CD8-positive, alpha-beta memory T cell (primary cell): ENCODE results near the gene DAGLA. TPM values are rescaled to one million over a fixed set of nuclear protein-coding genes. Genes with fewer than 3 reads are reported as not detected.

Experiments
- CTCF ChIA-PET: fragments of 350-600 bp; sonication (Branson Sonifier 250); formaldehyde crosslinking; loops from one replicate; lab custom pipeline; 2021; ENCODE audit warnings: antibody characterized with exemption; lab: Charles Lee
- POLR2A ChIA-PET: fragments of 350-600 bp; sonication (Branson Sonifier 250); formaldehyde crosslinking; loops from one replicate; lab custom pipeline; 2021; ENCODE audit warnings: antibody characterized with exemption; lab: Charles Lee
- DNase-seq, 5 donors: peaks; one replicate each; pipeline versions ENCODE4 v3.0.0 to v3.0.0-alpha.2; 2020 to 2022; ENCODE audit warnings: mixed read lengths in 1 of 5
- H3K27ac ChIP-seq: one replicate; pipeline ENCODE4 v1.7.0; 2013; ENCODE audit warnings: low read depth, mild to moderate bottlenecking, low read length, moderate library complexity
- H3K27me3 ChIP-seq: 2 replicates; pipeline ENCODE4 v1.7.0; 2013; ENCODE audit warnings: low read length, mild to moderate bottlenecking; ENCODE audit not compliant: insufficient read depth, poor library complexity, severe bottlenecking
- H3K36me3 ChIP-seq: 2 replicates; pipeline ENCODE4 v1.7.0; 2013; ENCODE audit warnings: mild to moderate bottlenecking, low read length, moderate library complexity; ENCODE audit not compliant: insufficient read depth
- H3K4me1 ChIP-seq: 2 replicates; pipeline ENCODE4 v1.7.0; 2013; ENCODE audit warnings: mild to moderate bottlenecking, low read length, moderate library complexity; ENCODE audit not compliant: insufficient read depth
- H3K4me3 ChIP-seq: 2 replicates; pipeline ENCODE4 v1.7.0; 2013; ENCODE audit warnings: mild to moderate bottlenecking, low read length
- H3K9me3 ChIP-seq: 2 replicates; pipeline ENCODE4 v1.7.0; 2013; ENCODE audit warnings: mild to moderate bottlenecking, low read length
- H3K27ac Mint-ChIP-seq, 8 donors: one replicate each; pipeline ENCODE4 v1.8.0; 2020 to 2021; ENCODE audit warnings: mixed read lengths in 8 of 8, mild to moderate bottlenecking in 6 of 8, inconsistent platforms in 3 of 8, moderate library complexity in 3 of 8
- H3K27me3 Mint-ChIP-seq, 2 donors: one replicate each; pipeline ENCODE4 v1.8.0; 2020 to 2021; ENCODE audit warnings: mixed read lengths in 2 of 2, mild to moderate bottlenecking in 1 of 2, moderate library complexity in 1 of 2
- H3K36me3 Mint-ChIP-seq, 3 donors: one replicate each; pipeline ENCODE4 v1.8.0; 2020 to 2021; ENCODE audit warnings: mixed read lengths in 3 of 3, inconsistent platforms in 1 of 3, mild to moderate bottlenecking in 1 of 3
- H3K4me1 Mint-ChIP-seq, 3 donors: one replicate each; pipeline ENCODE4 v1.8.0; 2020 to 2021; ENCODE audit warnings: mixed read lengths in 3 of 3, inconsistent platforms in 1 of 3, mild to moderate bottlenecking in 1 of 3
- H3K4me3 Mint-ChIP-seq, 7 donors: one replicate each; pipeline ENCODE4 v1.8.0; 2020 to 2021; ENCODE audit warnings: mixed read lengths in 7 of 7, mild to moderate bottlenecking in 6 of 7, moderate library complexity in 4 of 7, inconsistent platforms in 2 of 7
- H3K9me3 Mint-ChIP-seq, 5 donors: one replicate each; pipeline ENCODE4 v1.8.0; 2020 to 2022; ENCODE audit warnings: mixed read lengths in 5 of 5, mild to moderate bottlenecking in 3 of 5, moderate library complexity in 2 of 5, inconsistent platforms in 1 of 5
- polyA plus RNA-seq: library from polyadenylated mRNA; unstranded; fragments of 300-500 nt; fragmentation: Illumina TruSeq; gene quantifications from one replicate; pipeline ENCODE4 v1.2.3, GENCODE V29; 2021
- total RNA-seq, 2 experiments: library from RNA; stranded (reverse); gene quantifications; one replicate each; pipeline ENCODE4 v1.2.3, GENCODE V29; 2021

DAGLA gene
- total and polyA plus RNA-seq, 3 experiments from 2014 or later: 0.11 to 0.20 TPM; not detected in 1

DNA sequence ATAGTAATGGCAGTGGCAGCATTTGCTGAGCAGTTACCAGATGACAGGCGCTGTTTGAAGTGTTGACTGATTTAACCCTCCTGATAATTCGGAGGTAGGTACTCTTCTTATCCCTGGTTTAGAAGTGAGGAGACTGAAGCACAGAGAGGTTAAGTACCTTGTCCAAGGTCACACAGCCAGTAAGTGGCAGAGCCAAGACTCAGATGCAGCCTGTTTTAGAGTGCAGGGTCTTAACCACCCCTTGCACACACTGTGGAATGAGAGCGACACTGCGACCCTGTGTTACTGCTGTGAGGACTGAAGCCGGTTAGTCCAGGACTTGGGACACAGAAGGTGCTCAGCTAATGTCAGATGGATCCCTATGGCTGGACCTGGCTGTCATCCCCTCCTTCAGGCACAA is 34.7 kb downstream of the DAGLA start:
- Mint-ChIP-seq H3K4me1 (no peaks in the 10 kb centered on the region), H3K36me3 (no peaks in the 10 kb centered on the region), H3K4me3 (no peak overlapping the region), H3K27ac (no peak overlapping the region), H3K27me3 (peaks cover 6 to 8% of the 10 kb centered on the region in 2 donors), H3K9me3 (no peaks in the 10 kb centered on the region)
- Histone ChIP-seq H3K9me3 (no peaks in the 10 kb centered on the region), H3K36me3 (no peaks in the 10 kb centered on the region), H3K27me3 (no peaks in the 10 kb centered on the region), H3K4me3 (no peak overlapping the region), H3K4me1 (no peaks in the 10 kb centered on the region), H3K27ac (no peak overlapping the region)
- DNase-seq: no peak
- CTCF ChIA-PET: no interaction called here
- POLR2A ChIA-PET: no interaction called here

DNA sequence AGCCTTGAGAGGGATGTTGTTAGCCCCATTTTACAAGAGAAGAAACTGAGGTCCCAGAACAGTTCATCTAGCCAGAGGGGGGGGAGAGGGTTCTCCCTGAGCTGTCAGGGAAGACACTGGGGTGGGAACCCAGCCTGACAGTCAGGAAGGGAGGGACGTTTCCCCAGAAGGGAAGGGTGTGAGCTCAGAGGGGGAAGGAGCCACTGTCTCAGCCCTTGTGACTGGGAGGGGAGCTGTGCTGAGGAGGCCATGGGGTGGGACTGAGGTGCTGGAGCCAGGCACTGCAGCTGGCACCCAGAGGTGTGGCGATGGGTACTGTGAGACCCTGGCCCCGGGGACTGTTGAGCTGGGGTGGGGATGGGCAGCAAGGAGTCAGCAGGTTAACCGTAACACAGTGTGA is 35.7 kb downstream of the DAGLA start:
- no peaks in the 10 kb centered on the region for H3K9me3 Mint-ChIP-seq
- H3K4me1 ChIP-seq: no peaks in the 10 kb centered on the region
- no peaks in the 10 kb centered on the region for H3K4me1 Mint-ChIP-seq
- DNase-seq: no peak
- CTCF ChIA-PET: interaction anchor here (1.4 kb wide), 1 partner anchor 17 kb away, joined by 4 read pairs; no protein-coding TSS in a partner anchor
- H3K9me3 ChIP-seq: no peaks in the 10 kb centered on the region
- H3K36me3 ChIP-seq: no peaks in the 10 kb centered on the region
- no peaks in the 10 kb centered on the region for H3K27me3 ChIP-seq
- no peak overlapping the region for H3K4me3 Mint-ChIP-seq
- no peak overlapping the region for H3K27ac ChIP-seq
- H3K4me3 ChIP-seq: no peak overlapping the region
- H3K27me3 Mint-ChIP-seq: peaks cover 6 to 8% of the 10 kb centered on the region in 2 donors
- H3K36me3 Mint-ChIP-seq: no peaks in the 10 kb centered on the region
- POLR2A ChIA-PET: no interaction called here
- H3K27ac Mint-ChIP-seq: no peak overlapping the region

DNA sequence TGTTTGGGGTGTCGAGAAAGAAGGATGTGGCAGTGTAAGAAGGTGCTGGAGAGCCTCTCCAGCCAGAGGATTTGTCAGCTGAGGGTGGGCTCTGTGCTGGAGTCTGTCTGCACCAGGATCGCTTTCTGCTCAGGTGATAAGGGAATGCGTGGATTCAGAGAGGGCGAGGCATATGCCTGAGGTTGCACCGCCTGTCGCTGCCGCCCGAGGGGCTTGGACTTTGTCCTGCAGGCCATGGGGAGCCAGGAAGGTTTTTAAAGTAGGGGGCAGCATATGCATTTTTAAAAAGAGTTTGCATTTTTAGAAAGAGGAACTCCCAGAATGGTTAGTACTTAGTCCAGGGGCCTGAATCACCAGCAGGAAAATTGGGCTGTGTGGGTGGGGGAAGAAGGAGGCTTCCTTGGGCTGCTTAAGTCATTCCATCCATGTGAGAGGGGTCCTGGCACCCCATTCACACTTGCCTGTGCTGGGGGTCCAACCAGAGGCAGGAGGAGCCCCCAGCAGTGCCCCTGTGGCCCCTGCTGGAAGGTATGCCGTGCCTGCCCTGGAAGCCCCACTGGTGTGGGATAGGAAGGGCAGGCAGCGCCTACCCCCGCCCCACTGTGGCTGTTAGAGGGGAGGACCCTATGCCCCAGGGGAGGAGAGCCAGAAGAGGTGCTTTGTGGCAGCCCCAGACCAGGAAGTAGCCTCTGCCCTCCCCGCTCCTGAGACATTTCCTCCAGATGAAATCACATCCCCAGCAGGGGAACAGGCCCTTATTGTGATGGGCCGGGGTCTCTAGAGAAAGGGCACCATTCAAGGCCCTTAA is 36.5 kb downstream of the DAGLA start:
- peaks cover 5 to 8% of the 10 kb centered on the region in 2 donors for H3K27me3 Mint-ChIP-seq
- no peaks in the 10 kb centered on the region for H3K4me1 ChIP-seq
- no peak for DNase-seq
- H3K4me3 ChIP-seq: no peak overlapping the region
- no peaks in the 10 kb centered on the region for H3K9me3 Mint-ChIP-seq
- no peaks in the 10 kb centered on the region for H3K36me3 Mint-ChIP-seq
- POLR2A ChIA-PET: no interaction called here
- H3K4me3 Mint-ChIP-seq: no peak overlapping the region
- H3K36me3 ChIP-seq: no peaks in the 10 kb centered on the region
- no peaks in the 10 kb centered on the region for H3K9me3 ChIP-seq
- H3K4me1 Mint-ChIP-seq: no peaks in the 10 kb centered on the region
- CTCF ChIA-PET: interaction anchor here (1.4 kb wide), 1 partner anchor 17 kb away, joined by 4 read pairs; no protein-coding TSS in a partner anchor
- H3K27ac ChIP-seq: no peak overlapping the region
- no peaks in the 10 kb centered on the region for H3K27me3 ChIP-seq
- peak overlapping the region in 2 of 8 donors; percentile 3 to 50 for H3K27ac Mint-ChIP-seq

DNA sequence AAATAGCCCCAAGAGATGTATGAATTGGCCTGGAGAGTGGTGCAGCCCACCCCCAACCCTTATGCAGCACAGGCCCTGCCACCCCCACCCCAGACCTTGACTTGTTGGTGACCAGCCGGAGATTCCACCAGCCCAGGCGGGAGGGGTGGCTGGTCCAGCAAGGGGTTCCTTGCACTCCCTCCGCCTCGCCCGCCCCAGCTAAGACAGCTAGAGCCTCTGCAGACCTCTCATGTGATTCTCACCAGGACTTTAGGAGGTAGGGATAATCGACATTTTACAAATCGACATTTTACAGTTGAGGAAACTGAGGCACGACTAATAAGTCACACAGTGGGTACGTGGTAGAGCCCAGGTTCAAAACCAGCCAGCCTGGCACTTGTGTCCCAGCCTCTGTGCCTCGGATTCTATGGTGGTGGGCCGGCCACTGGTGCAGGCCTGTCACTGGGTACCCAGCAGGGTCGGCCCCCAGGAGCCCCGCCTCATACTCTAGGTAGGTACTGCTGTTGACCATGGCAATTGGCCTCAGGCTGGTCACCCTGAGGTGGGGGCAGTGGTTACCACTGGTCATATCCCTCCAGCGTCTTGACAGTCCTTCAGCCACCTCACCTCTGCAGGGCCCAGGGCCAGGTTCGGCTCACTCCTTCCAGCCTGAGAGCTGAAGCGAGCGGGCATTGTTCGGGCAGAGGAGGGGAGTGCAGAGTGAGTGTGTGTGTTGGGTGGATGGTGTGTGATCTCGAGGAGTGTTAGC is 37.3 kb downstream of the DAGLA start:
- no peaks in the 10 kb centered on the region for H3K36me3 Mint-ChIP-seq
- Histone ChIP-seq H3K36me3 (no peaks in the 10 kb centered on the region), H3K9me3 (no peaks in the 10 kb centered on the region), H3K4me3 (no peak overlapping the region), H3K4me1 (no peaks in the 10 kb centered on the region), H3K27me3 (no peaks in the 10 kb centered on the region), H3K27ac (no peak overlapping the region)
- no peaks in the 10 kb centered on the region for H3K4me1 Mint-ChIP-seq
- no peak overlapping the region for H3K4me3 Mint-ChIP-seq
- POLR2A ChIA-PET: no interaction called here
- CTCF ChIA-PET: no interaction called here
- DNase-seq: no peak
- H3K27ac Mint-ChIP-seq: no peak overlapping the region
- no peaks in the 10 kb centered on the region for H3K9me3 Mint-ChIP-seq
- H3K27me3 Mint-ChIP-seq: peaks cover 2 to 8% of the 10 kb centered on the region in 2 donors

DNA sequence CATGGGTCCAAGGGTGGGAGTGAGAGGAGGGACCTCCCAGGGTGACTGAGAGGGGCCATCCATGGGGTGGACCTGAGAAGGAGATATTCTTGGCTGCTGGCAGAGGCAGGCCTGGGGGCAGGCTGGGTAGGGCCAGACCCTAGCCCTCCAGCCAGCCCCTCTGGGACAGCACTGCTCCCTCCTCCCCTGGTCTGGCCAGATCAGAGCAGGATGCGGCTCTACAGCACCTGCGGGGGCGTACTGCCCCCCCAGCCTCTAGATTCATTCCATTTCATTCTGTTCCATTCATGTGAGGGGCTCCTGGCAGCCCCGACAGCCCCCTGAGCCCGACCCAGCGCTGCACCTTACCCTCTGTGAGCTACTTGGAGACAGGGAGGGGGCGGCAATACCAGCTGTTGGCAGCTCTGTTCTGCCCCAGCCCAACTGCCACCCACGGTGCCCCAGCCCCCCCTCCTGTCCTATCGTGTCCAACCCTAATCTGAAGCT is 37.9 kb downstream of the DAGLA start:
- Mint-ChIP-seq H3K4me1 (no peaks in the 10 kb centered on the region), H3K9me3 (no peaks in the 10 kb centered on the region)

DNA sequence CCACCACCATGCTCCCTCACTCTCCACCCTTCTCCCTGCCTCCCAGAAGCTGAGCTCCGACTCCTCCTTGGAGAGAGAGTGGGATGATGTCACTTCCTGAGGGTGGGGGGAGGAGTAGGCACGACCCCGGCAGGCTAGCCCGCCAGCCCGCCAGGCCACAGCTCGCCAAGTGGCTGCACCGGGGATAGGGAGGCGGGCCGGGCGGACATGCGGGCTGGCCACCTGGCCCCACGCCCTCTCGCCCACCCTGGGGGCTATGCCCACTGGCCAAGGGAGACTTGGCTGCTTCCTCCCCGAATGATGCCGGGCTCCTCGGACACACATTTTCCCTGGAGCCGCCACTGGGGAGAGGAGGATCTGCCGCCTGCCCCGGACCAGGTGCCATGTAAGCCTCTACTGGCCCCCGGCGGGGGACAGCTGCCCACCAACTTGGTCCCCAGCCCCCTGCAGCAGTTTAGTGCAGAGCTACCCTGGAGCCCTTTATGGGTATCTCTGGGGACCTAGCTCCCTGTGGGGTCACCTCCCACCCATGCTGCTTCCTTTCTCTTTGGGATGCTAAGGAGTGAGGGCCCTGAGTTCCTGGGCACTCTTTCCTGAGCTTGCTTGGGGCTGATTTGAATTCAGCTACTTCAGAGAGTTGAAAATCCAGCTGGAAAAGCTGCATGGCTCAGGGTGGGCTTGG is 38.6 kb downstream of the DAGLA start:
- ChIA-PET CTCF (interaction anchor here (1.3 kb wide), 1 partner anchor 14 kb away, joined by 3 read pairs; no protein-coding TSS in a partner anchor), POLR2A (no interaction called here)
- Histone ChIP-seq H3K27ac (no peak overlapping the region), H3K36me3 (no peaks in the 10 kb centered on the region), H3K4me1 (no peaks in the 10 kb centered on the region), H3K27me3 (no peaks in the 10 kb centered on the region), H3K4me3 (no peak overlapping the region), H3K9me3 (no peaks in the 10 kb centered on the region)
- Mint-ChIP-seq H3K27ac (no peak overlapping the region), H3K4me1 (no peaks in the 10 kb centered on the region), H3K4me3 (no peak overlapping the region), H3K36me3 (no peaks in the 10 kb centered on the region), H3K9me3 (no peaks in the 10 kb centered on the region), H3K27me3 (peaks cover 2 to 8% of the 10 kb centered on the region in 2 donors)
- no peak for DNase-seq

More for the DNA sequence above, 37.9 kb downstream of the DAGLA start:
- H3K27ac Mint-ChIP-seq: peak overlapping the region in 1 of 8 donors; percentile 74
- Histone ChIP-seq H3K27me3 (no peaks in the 10 kb centered on the region), H3K27ac (no peak overlapping the region), H3K4me1 (no peaks in the 10 kb centered on the region), H3K9me3 (no peaks in the 10 kb centered on the region), H3K36me3 (no peaks in the 10 kb centered on the region), H3K4me3 (no peak overlapping the region)
- POLR2A ChIA-PET: no interaction called here
- DNase-seq: no peak
- H3K36me3 Mint-ChIP-seq: no peaks in the 10 kb centered on the region
- CTCF ChIA-PET: interaction anchor here (1.3 kb wide), 1 partner anchor 15 kb away, joined by 3 read pairs; no protein-coding TSS in a partner anchor
- H3K27me3 Mint-ChIP-seq: peaks cover 2 to 8% of the 10 kb centered on the region in 2 donors
- H3K4me3 Mint-ChIP-seq: no peak overlapping the region

DNA sequence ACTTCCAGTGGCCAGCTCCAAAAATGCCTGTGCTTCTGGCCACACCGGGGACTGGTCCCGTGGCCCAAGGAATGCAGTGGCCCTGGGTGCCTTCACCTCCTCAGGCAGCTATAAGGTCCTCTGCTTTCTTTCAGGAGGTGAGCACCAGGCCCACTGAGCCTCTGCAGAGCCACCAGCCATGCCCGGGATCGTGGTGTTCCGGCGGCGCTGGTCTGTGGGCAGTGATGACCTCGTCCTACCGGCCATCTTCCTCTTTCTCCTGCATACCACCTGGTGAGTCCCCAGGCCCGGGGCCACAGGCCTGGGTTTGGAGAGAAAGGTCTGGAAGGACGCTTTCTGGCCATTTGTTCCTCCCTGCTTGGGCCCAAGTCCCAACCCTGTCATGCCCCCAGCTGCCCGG is 39.8 kb downstream of the DAGLA start:
- Mint-ChIP-seq H3K27me3 (peaks cover 0 to 8% of the 10 kb centered on the region in 2 donors), H3K27ac (no peak overlapping the region), H3K4me3 (no peak overlapping the region), H3K36me3 (no peaks in the 10 kb centered on the region), H3K9me3 (no peaks in the 10 kb centered on the region), H3K4me1 (no peaks in the 10 kb centered on the region)
- POLR2A ChIA-PET: no interaction called here
- H3K9me3 ChIP-seq: no peaks in the 10 kb centered on the region
- no peak overlapping the region for H3K27ac ChIP-seq
- H3K36me3 ChIP-seq: no peaks in the 10 kb centered on the region
- no peak for DNase-seq
- CTCF ChIA-PET: no interaction called here
- H3K4me3 ChIP-seq: no peak overlapping the region
- no peaks in the 10 kb centered on the region for H3K4me1 ChIP-seq
- H3K27me3 ChIP-seq: no peaks in the 10 kb centered on the region
